DMS 273 (cell line): ENCODE results near the gene EFNA2.
"Not testable (repeated sequence)": the region's sequence is repeated elsewhere in the genome, so short reads cannot be mapped to it uniquely, and the experiment has no call there.

Experiments
- DNase-seq: peaks from one replicate; lab custom pipeline; 2025; ENCODE audit not compliant: unreplicated experiment; lab: John Stamatoyannopoulos, UW

The EFNA2 gene

DNA sequence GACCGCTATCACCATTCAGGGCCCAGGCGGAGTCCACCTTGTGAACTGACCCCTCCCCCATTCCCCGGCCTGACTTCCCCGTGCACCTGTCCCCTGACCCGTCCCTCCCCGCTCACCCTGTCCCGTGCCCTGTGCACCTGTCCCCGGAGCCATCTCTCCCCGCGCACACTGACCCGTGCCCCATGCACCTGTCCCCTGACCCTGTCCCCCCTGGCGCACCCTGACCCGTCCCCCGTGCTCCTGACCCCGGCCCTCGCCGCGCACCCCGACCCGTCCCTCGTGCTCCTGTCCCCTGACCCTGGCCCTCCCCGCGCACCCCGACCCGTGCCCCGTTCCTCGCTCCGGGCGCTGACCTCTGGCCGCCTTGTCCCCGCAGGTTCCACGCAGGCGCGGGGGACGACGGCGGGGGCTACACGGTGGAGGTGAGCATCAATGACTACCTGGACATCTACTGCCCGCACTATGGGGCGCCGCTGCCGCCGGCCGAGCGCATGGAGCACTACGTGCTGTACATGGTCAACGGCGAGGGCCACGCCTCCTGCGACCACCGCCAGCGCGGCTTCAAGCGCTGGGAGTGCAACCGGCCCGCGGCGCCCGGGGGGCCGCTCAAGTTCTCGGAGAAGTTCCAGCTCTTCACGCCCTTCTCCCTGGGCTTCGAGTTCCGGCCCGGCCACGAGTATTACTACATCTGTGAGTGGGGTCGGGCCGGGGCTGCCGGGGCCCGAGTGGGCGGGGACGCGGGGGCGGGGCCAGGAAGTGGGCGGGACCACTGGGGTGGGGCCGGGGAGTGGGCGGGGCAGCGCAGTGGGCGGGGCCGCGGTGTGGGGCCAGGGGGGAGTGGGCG, 9.7 kb downstream of the EFNA2 start:
- DNase-seq = no peak

DNA sequence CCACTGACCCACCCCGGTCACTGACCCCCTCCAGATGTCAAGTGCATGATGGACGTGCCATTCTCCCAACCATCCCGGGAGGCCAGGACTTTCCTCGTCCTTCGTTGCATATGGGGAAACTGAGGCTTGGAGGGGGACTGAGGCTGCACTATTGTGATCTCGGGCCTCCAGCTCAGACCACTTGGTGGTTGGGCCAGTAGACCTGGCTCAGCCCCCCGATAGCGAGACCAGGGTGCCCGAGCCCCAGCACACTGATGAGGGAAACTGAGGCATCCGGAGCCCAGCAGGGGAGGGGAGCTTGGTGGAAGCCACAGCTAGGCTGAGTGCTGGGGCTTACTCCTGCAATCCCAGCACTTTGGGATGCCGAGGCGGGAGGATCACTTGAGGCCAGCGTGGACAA, 10.4 kb downstream of the EFNA2 start:
- DNase-seq = no peak

DNA sequence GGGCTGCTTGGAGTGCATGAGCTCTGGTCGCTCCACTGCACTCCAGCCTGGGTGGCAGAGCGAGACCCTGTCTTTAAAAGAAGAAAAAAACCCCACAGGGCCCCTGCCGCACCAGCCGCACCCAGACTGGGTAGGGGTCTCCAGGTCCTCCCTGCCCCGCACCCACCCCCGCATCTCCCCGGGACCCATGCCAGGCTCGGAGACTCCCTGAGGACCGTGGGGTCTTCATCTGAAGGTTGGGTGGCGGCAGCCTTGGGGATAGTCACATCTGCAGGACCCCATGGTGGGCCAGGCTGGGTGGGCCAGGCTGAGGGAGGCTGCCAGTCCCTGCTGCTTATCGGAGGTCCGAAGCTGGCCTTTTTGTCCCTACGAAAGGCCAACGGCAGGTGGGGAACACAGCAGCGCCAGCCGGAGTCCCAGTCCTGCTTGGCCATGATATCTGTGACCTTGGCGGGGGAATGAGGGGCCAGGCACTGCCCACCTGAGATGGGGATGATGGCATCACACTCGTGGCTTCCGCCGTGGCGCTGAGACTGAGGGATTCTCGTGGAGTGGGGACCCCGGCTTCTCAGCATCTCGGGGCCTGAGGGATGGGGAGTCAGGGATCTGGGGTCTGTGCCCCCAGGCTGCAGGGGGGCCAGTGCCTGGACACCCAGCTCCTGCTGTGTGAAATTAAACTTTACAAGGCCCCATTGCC, 11.1 kb downstream of the EFNA2 start:
- DNase-seq = no peak

DNA sequence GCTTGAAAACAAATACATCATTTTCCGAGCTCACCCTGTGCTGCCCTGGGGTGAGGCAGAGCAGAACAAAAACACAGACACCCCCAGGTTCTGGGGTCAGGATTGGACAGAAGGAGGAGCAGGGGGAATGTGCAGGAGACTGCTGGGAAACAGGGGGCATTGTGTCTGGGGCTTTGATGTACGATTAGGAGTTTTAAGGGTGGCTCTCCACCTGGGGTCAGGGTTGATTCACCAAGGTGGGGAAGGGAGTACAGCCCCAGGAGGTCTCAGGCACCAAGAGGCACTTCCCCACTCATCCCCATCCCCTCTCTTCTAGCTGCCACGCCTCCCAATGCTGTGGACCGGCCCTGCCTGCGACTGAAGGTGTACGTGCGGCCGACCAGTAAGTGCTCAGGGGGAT, 12.6 kb downstream of the EFNA2 start:
- DNase-seq = no peak

DNA sequence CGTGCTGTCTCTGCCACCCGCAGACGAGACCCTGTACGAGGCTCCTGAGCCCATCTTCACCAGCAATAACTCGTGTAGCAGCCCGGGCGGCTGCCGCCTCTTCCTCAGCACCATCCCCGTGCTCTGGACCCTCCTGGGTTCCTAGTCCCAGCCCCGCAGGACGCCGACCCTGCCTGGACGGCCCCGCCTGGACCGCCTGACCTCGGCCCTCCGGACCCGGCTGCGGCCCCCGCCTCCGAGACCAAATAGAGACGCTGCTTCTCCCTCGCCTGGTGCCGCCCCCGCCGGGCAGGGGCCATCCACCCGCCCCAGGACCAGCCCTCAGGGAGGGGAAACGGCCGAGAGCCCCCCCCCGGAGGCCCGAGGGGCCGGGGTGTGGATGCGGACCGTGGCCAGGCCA, 14.1 kb downstream of the EFNA2 start:
- DNase-seq = no peak

DNA sequence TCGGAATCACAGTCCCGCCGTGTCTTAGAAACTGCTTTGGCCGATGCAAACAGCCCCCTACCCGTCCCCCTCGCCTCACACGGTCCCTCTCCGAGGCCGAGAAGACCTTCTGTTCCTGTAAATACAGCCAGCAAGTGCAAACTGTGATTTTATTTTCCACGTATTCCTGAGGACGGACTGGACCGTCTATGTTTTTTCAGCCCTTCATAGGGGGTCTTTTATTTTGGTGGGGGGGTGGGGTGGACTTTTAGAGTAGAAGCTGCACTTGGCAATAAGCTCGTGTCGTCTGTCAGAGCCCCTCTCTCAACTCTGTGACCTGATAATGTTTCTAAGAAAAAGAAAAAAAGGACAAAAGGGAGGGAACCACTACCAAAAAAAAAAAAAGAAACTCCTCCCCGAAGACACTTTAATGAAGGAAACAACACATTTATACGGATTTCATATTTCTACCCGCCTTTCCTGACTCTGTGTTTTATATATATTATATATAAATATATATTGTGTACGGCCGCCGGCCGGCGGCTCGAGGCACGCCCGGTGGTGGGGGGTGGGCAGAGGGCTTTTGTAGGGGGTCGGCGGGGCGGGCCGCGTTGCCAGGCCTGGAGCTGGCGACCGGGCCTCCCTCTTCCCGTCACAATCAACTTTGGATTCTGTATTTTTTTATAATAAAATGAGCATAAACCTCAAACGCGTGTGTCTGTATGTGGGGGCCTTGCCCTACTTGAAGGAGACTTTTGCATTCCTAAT, 15.2 kb downstream of the EFNA2 start:
- DNase-seq = no peak

GRCh38 chr19:1302533-1303239, 17.0 kb downstream of the EFNA2 start:
- no peak for DNase-seq

DNA sequence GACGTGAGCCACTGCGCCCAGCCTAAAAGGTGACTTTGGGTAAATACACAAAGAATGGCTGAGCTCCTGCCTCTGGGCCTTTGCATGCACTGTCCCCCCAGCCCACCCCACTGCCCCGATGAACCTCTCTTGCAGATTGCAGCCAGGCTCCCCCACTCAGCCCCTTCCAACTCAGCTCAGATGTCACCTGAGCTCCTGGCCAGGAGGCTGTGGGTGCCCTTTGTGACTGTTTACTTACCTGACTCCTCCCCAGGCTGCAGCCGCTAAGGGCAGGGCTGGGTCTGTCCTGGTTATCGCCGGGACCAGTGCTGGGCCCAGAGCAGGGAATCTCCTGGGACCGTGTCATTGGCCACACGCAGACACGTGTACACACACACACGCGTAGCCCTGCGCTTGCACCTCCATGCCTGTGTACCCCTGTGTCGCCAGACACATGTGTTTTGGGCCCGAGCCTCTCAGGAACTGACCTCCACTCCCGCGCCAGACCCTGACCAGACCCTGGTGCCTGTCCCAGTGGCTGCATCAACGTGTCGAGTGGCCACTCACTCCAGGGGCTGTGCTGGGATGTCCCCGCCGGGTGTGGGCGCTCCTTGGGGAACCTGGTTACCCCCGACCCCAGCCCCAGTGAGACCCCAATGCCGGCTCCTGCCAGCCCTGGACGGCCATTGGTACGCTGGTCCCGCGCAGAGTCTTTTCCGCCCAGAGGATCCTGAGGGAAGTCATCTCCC, 18.7 kb downstream of the EFNA2 start:
- DNase-seq = no peak

- DNase-seq = not testable (repeated sequence)
These were observed 19.7 kb downstream of the EFNA2 start for GRCh38 chr19:1305354-1305753.

GRCh38 chr19:1307320-1307719, 21.6 kb downstream of the EFNA2 start:
- no peak for DNase-seq

GRCh38 chr19:1307755-1308303, 22.2 kb downstream of the EFNA2 start:
- DNase-seq = no peak

DNA sequence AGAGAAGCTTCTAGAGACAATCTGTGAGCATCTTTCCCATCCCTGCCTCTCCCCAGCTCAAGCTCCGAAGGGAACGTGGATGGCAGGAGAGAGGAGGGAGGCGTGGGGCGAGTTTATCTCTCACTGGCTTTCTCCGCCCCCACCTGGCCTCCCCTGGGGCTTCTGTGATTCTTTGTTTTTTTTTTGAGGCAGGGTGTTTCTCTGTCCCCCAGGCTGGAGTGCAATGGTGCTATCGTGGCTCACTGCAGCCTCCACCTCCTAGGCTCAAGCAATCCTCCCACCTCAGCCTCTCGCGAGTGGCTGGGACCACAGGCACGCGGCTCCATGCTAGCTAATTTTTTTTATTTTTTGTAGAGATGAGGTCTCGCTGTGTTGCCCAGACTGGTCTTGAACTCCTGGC, 23.0 kb downstream of the EFNA2 start:
- DNase-seq = no peak

GRCh38 chr19:1309977-1310852, 24.5 kb downstream of the EFNA2 start:
- peak; percentile 42 for DNase-seq

DNA sequence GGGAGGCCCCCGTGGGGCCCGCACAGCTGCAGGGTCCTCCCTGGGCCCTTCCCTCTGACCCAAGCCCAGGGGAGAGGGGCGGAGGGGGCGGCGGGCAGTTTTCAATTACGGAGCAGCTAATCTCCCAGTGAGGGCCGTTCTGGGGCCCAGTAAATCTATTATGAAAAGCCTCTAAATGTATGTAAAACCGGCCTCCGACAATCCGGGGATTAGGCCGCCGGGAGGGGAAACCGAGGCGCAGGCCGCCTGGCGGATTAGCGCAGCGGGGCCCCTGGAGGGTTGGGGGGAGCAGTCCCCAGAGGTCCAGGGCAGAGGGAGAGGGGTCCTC, 25.1 kb downstream of the EFNA2 start:
- no peak for DNase-seq

DNA sequence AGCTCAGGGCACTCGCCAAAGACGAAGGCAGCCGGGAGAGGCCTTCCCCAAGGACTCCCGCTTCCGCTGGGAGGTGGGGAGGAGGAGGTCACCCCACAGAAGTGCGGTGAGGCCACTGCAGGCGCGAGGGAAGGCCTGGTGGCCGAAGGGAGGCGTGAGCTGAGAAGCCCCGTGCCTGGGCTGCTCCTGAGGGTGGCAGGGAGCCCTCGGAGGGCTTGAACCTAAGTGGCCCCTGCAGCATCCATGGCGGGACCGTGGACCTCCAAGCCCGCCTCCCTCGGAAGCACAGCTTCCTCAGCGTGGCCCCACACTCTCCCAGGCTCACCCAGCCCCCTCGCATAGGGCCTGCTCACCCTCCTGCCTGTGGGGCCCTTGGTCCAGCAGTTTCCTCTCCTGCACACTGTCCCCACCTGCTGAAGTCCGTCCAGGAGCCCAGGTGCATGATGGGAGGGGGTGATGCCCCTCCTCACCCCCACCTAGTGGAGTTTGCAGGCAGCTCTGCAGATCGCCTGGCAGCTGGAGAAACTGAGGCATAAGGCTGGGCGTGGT, 25.9 kb downstream of the EFNA2 start:
- peak; percentile 59 for DNase-seq

DNA sequence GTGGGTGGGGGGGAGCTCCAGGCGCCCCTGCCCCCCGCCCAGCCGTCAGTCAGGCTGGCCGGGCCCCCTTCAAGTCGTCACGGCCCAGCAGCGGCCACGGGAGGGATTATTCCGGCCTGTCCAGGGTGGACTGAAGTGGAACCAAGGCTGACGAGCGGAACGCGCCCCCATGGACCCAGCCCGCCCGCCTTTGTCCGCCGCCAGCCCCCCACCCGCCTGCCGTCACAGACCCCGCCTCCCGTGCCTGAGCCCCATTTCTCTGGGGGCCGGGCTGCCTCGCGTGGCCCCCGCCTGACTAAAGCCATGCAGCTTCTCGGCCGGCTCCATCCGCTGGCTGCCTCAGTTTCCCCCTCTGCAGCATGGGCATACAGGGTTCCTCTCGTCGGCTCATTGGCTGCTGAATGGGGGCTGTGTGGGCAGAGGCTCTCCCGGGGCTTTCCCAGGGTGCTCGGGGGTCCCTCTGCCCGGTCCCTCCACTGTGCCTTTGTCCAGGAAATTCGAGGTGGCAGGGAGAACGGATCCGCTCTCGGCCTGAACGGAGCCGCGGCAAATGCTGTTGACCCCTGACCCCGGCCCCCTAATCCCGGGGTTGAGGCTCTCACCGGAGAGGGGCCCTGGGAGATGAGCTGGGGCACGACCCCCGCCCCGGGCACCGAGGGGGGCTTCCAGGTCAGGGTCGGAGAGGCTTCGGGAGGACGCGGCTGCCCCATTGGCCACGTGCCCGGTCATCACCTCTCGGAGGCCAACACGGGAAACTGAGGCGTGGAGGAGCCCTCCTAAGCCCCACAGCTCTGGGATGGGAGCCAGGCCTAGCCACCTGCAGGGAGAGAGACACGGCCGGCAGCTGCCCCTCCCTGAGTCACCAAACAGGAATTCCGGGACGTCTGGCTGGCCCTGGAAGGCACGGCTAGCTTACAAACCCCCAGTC, 27.4 kb downstream of the EFNA2 start:
- peak; percentile 80 for DNase-seq

DNA sequence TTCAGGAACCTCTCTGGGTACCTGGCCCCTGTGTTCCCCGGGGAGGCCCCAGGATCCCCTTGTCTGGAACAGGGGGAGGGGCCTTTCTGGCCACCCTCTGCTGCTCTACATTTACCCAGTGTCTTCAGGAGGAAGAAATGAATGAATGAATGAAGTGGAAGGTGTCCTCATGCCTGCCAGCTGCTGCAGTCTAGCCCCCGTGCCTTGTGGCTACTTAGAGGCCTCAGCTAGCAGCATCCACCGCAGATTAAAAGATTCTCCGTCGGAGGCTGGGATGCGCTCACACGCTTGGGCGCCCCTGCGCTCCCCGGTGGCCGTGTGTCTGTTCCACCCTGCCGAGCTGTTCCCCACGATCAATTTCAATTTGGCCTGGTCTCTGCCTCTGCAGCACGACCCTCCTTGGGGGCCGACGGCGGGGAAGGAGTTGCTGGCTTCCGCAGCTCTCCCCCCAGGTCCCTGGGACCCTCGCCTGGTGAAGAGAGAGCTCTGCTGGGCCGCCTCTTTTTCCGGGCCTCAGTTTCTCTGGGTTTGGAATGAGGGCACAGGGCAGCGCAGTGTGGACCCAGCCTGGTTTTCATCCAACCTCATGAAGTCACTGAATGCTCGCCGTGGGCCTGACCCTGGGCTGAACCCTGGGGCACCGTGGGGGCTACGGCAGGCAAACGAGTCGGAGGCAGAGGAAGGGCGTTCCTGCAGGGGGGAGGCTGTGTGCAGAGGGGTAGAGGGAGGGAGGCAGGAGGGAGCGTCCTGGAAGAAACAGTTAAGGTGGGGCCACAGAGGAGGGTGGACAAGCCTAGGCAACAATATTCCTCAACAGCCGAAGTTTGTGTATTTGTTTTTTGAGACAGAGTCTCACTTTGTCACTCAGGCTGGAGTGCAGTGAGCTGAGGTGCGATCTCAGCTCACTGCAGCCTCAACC, 28.3 kb downstream of the EFNA2 start:
- DNase-seq = no peak
